Measurements from ENCODE around the gene OR6A2. TPM values are rescaled to one million over a fixed set of nuclear protein-coding genes. Genes with fewer than 3 reads are reported as not detected.

The OR6A2 gene
- total RNA-seq, 1 donor from 2014 or later: 0.06 TPM

DNA sequence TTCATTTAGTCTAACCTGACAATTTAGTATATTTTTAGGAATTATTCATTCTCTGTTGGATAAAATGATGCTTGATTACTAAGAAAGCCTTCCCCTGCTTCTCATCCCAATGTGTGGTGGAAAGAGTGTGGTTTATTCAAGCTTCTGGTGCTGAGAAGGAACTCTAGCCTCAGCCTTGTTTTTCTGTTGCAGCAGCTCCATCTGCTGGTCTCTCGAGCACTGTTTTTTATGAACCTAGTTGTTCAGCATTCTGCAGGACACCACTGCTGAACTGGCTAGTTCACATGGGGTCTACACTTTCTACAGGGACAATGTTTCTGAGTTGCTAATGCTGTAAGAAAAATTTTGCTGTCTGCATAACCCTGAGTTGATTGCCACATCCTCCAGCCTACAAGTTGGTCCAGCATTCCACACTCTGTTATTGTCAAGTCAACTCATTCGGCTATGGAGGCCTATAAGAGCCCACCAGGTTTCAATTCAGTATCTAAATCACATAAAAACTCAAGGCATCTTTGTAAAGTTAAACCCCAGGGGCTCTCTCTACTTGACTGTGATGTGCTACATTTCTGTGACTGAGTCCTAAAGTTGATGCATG is 42.0 kb downstream of the OR6A2 start:
- peak; percentile 67 for DNase-seq (ENCODE audit: low spot score)

DNA sequence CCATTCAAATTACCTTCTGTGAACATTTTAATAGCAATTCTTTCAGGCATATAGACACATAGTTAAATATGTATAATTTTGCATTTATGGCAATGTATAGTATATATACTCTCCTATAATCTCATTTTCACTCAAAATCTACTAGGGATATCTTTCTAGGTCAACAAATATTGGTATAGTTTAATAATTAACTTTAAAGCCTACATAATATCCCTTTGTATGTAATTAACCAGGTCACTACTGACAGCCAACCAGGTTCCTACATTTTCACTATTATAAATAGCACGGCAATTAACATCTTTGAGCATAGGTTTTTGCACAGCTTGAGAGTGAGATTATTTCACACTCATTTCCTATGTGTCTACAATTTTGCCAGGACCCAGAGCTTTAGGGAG is 43.5 kb downstream of the OR6A2 start:
- no peak for DNase-seq (ENCODE audit: low spot score)

DNA sequence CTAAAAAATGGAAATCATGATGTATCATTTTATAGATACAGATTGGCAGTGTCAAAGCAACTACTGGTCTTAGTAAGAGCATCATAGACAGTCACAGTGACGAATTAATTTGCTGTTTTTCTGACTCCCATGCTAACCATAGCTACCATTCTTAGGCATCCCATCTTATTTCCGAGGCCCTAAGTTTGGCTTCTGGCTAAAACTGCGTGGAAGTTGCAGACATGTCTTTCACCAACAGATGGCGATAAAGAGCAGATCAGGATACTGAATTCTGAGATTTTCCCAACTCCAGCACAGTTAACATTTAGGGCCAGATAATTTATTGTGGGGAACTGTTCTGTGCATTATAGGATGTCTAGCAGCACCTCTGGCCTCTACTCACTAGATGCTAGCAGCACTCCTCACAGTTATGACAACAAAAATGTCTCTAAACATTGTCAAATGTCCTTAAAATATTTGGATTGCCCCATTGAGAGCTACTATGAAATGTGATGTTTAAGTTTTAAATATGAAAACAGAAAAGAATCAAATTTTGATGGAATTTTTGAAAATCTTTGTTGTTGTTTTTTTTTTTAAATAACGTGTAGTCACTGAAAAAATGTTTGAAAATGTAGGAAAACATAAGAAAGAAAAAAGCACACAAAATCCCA is 44.1 kb downstream of the OR6A2 start:
- DNase-seq (ENCODE audit: low spot score): peak; percentile 37

DNA sequence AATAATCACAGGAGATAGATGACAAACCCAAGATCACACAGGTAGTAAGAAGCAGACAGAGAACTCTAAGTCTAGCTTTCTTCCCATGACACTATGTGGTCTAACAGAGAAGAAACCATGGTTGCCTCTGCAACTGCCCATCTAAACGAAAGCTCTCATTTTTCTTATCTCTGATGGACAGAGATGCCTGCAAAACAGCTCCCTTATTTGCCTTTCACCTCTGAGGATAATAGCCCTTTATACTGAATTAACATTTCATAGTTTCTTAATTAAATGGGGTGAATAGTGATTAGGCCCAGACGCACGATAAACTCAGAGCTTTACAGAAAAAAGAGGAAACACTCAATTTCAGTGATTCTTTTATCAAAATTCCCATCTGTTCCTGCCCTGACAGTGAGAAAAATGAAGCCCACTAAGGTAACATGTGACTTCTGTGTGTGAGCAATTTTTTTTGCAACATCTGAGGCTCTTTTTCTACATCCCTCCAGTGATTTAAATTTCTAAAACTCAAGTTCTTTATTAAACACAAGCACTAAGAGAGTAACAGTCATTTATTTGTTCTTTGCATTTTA is 52.3 kb downstream of the OR6A2 start:
- DNase-seq (ENCODE audit: low spot score): no peak

DNA sequence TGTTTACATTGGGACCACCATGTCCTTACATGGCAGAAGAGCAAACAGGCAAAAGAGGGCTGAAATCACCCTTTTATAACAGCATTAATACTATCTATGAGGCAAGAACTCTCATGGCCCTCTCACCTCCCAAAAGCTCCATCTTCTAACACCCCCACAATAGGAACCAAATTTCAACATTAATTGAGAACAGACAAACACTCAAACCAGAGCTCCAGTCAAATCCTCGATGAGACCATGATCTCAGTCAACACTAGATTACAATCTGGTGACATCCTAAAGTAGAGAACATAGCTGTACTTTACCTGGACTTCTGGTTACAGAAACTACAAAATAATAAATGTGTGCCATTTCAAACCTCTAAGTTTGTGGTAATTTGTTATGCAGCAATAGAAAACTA is 52.9 kb downstream of the OR6A2 start:
- no peak for DNase-seq (ENCODE audit: low spot score)

DNA sequence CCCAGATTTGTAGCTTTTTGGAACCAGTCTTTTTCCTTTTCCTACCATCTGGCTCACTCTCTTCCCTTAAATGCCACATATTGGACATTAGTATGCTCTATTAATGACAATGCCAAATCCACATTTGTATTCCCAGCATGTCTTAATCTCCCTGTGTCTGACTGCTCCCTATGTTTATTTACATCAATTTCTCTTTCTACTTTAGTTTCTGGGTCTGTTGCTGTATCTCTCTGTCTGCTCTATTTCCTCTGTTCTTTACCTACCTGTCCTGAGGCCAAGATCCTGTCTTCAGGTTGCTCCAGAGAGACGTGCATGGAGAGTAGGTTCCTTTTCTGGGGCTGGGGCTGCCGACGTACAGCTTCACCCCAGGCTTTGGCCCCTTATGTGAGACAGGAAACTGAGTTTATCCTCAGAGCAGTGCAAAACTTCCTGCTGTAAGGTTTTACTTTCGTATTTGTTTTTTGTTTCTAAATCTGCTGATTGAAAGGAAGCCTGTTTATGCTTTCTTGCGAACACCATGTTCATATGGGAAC is 53.3 kb downstream of the OR6A2 start:
- DNase-seq (ENCODE audit: low spot score): no peak

- DNase-seq (ENCODE audit: low spot score): no peak
Measured at GRCh38 chr11:6745465-6746015, 53.9 kb downstream of the OR6A2 start.

DNA sequence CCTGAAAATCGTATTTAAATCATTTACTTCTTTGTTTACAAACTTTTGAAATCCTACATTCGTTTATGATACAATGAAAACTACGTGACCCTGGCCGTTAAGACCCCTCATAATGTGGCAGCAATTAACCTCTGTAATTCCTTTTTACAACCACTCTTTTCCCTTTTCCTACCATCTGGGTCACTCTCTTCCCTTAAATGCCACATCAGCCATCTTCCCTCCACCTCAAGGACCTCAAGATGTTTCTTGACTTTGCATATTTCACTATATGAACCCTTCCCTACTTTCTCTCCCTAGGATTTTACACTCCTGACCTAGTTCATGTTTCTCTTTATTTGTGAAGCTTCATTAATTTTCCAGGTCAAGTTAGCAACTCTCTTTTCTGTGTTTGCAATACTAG is 54.5 kb downstream of the OR6A2 start:
- DNase-seq (ENCODE audit: low spot score): no peak

DNA sequence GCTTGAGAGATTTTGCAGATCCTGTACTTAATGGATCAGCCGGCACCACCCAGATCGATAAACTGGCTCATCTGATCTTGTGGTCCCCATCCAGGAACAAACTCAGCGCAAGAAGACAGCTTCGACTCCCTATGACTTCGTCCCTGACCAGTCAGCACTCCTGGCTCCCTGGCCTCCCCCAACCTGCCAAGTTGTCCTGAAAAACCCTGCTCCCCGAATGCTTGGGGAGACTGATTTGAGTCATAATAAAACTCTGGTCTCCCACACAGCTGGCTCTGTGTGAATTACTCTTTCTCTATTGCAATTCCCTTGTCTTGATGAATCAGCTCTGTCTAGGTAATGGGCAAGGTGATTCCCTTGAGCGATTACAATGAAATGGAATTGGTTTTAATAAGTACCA is 57.2 kb downstream of the OR6A2 start:
- DNase-seq (ENCODE audit: low spot score): no peak

Other genes starting within 250 kb of the OR6A2 start
- 25.8 TPM for gene RRP8, start 196.1 kb downstream of the OR6A2 start, total RNA-seq
- gene ILK, start 195.9 kb downstream of the OR6A2 start, total RNA-seq: 261 TPM
- gene TAF10, start 187.5 kb downstream of the OR6A2 start, total RNA-seq: 142 TPM
- gene TPP1, start 180.3 kb downstream of the OR6A2 start, total RNA-seq: 161 TPM
- 25.1 TPM for gene DCHS1, start 143.9 kb downstream of the OR6A2 start, total RNA-seq
- 38.5 TPM for gene MRPL17, start 116.3 kb downstream of the OR6A2 start, total RNA-seq
- not detected for gene OR2AG2, start 27.7 kb downstream of the OR6A2 start, total RNA-seq
- gene OR2AG1, start 16.7 kb downstream of the OR6A2 start, total RNA-seq: not detected
- gene OR10A5, start 46.0 kb upstream of the OR6A2 start, total RNA-seq: not detected
- not detected for gene OR10A2, start 63.4 kb upstream of the OR6A2 start, total RNA-seq
- gene OR10A4, start 76.9 kb upstream of the OR6A2 start, total RNA-seq: not detected
- gene OR2D2, start 92.8 kb upstream of the OR6A2 start, total RNA-seq: not detected
- gene OR2D3, start 121.3 kb upstream of the OR6A2 start, total RNA-seq: not detected
- 1.5 TPM for gene ZNF215, start 126.7 kb upstream of the OR6A2 start, total RNA-seq
- gene ZNF214, start 220.7 kb upstream of the OR6A2 start, total RNA-seq: 4.1 TPM
- 0.06 TPM for gene NLRP14, start 220.8 kb upstream of the OR6A2 start, total RNA-seq

Measured in mucosa of gallbladder (tissue), 1 donor.